Cardiac septum (tissue), 1 donor: ENCODE results near the gene TAOK2. TPM values are rescaled to one million over a fixed set of nuclear protein-coding genes. Genes with fewer than 3 reads are reported as not detected.

ENCODE experiments used
- DNase-seq: peaks from one replicate; pipeline ENCODE4 v3.0.0-alpha.2; 2020; ENCODE audit warnings: low spot score
- intact Hi-C: fragments of 100-400 bp; cut with DNase I; formaldehyde crosslinking; loops from one replicate; pipeline ENCODE4 v1.14.0; 2022
- total RNA-seq: library from RNA; stranded (reverse); fragmentation: NEBNext Ultra II Directional; extraction: Animal tissue kit (Norgen Biotek cat#: 25700); gene quantifications from one replicate; pipeline ENCODE4 v1.2.1, GENCODE V29; 2021
- donor health status: DM: no; HTN: no; CAD: no.

Gene TAOK2
- total RNA-seq, 1 donor from 2014 or later, result 38.9 TPM

- DNase-seq, result peak; percentile 95
- intact Hi-C loops, result loop anchor here (1.0 kb wide), 1 partner anchor 12 kb away; the partner anchor contains the start of gene TAOK2
Measured at GRCh38 chr16:29961479-29962343, 12.0 kb upstream of the TAOK2 start, which contains the start of gene TMEM219. TSS of gene TMEM219 (plus strand) at chr16:29962079. CDS start at chr16:29963144, 1,065 bp downstream.

DNA sequence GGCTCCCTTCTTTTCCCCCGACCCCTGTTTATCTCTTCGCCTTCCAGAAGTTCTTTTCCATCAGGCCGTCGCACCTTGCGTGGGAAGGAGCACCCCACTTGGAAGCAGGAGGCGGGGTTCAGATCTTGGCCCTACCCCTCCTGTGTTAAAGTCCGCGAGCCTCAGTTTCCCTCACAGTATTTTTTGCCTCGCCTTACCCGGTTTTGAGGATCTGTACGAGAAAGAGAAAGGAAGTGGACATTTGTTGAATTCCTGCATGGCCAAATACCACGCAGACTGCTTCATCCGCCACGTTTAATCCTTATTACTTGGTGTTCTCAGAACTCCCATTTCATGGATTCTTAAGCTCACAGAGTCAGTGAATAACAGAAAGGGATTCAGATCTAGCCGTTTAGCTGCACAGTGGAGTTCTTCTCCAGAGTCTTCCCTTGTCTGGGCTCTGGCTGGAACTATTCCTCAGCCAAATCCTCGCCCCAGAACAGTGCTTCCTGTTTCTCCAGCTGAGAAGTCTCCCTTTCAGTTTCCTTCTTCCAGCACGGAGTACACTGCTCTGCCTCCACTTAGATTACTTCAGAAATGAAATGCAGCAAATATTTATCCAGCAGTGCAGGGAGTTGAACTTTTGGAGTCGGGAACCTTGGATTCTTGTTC lies 11.2 kb upstream of the TAOK2 start:
- DNase-seq, result no peak
- intact Hi-C loops, result loop anchor here (1.0 kb wide), 1 partner anchor 11 kb away; the partner anchor contains the start of gene TAOK2

- intact Hi-C loops, result no loop called here
- no peak for DNase-seq
Measured at GRCh38 chr16:29963021-29963743, 10.5 kb upstream of the TAOK2 start.

DNA sequence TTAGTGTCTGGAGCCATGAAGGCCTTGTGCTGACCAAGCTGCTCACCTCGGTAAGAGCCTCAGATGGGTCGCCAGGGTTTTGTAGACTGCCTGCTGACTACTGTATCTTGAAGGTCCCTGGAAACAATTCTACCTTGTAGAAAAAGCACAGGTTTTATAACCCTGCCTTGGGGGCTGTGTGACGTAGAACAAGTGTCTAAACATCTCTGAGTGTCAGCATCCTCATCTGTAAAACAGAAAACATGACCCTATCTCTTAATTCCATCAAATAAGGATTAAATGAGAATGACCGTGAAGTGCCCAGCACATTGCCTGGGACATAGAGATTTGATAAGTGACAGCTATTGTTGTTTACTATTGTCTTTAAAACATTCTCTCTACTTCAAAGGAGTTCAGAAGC lies 5.5 kb upstream of the TAOK2 start:
- intact Hi-C loops, result no loop called here
- no peak for DNase-seq

GRCh38 chr16:29971304-29971703 lies 2.4 kb upstream of the TAOK2 start:
- intact Hi-C loops, result loop anchor here (5.0 kb wide), 1 partner anchor 154 kb away; the partner anchor contains the start of gene PAGR1

GRCh38 chr16:29972500-29972899 lies 1.2 kb upstream of the TAOK2 start:
- intact Hi-C loops, result loop anchor here (5.0 kb wide), 1 partner anchor 155 kb away; the partner anchor contains the start of gene PAGR1
- peak; percentile 29 for DNase-seq

More at GRCh38 chr16:29971304-29971703, 2.4 kb upstream of the TAOK2 start:
- peak; percentile 27 for DNase-seq

DNA sequence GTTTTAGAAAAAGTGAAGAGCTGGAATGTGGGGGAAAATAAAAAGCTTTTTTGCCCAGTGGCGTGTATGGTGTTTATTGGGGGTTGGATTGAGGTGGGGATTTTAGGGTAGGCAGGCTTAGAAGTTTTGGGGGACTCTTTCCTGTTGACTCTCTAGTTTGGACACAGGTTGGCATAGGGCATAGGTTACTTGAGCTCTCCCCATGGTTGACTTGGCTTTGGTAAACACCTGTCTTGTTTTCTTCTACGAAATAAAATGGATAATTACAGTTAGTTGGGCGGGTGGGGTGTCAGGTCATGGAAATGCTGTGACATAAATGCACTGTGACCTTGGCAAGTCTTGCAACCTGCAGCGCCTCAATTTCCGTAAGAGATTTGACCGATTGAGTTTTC lies 680 bp upstream of the TAOK2 start:
- intact Hi-C loops, result loop anchor here (1.0 to 5.0 kb wide), 3 partner anchors 11 to 156 kb away; partner anchors contain the start of genes HIRIP3, PAGR1 and TMEM219
- no peak for DNase-seq

DNA sequence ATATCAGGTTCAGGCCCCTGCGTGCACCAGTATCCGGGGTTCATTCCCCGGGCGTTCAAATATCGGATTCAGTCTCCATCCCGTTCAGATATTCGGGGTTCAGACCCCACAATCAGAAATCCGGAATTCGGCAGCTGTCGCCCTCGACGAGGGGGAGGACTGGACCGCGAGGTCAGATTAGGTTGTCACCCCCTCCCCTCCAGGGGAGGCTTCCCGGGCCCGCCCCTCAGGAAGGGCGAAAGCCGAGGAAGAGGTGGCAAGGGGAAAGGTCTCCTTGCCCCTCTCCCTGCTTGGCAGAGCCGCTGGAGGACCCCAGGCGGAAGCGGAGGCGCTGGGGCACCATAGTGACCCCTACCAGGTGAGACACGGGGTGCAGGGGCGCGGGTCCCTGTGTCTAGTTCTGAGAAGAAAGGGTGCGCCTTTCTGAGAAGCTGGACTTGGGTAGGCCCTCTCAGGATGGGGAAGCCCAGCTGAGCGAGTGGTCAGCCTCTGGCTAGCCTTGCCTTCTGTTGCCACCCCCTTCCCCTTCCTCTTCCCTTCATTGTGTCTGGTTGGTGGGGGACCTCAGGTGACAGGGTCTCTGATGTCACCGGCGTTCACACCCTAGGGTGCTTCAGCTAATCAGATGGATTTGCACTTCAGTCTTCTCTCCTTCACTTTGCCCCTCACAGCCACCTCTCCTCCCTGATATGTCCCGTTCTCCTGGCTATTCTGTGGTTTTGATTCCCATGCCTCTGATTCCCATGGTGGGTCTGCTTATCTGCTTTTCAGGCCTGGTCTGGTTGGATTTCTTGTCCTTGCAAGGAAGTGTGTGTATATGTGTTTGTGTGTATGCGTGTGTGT lies 844 bp downstream of the TAOK2 start:
- peak; percentile 83 for DNase-seq
- intact Hi-C loops, result loop anchor here (5.0 kb wide), 1 partner anchor 157 kb away; the partner anchor contains the start of gene PAGR1

- intact Hi-C loops, result no loop called here
- DNase-seq, result peak; percentile 9
Measured at GRCh38 chr16:29975134-29975538, 1.5 kb downstream of the TAOK2 start.

- peak; percentile 68 for DNase-seq
- intact Hi-C loops, result no loop called here
Measured at GRCh38 chr16:29975811-29976511, 2.3 kb downstream of the TAOK2 start.

DNA sequence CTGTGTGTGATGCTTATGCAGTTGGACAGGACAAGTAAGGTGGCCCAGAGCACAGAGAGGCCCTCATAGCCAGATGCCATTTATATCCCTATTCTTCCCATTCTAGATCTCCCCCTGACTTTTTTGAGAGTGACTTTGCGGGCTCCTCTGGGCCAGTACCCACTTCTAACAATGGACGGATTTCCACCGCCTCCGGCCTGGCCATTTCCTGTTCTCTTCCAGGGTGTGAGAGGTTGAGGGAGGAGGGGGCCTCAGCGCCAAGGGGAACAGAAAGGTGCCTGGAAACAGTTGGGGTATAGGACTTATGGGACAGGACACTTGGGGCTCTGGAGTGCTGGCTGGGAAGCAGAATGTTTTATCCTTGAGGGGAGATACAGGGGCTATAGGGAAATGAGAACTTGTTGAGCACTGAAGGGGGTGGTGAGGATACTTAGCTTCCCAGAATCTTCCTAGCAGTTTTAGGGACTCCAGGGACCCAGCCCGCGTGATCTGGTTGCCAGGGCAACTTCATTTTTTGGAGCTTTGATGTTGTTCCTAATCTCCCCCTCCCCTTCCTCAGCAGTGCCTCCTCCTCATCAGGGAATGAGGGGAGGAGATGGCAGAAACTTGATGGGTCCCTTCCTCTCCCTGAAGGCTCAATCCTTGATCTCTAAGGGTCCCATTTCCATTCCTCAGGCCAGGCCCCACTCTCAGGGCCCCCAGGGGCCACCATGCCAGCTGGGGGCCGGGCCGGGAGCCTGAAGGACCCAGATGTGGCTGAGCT lies 3.6 kb downstream of the TAOK2 start:
- peak; percentile 78 for DNase-seq
- intact Hi-C loops, result no loop called here

- intact Hi-C loops, result no loop called here
- DNase-seq, result peak; percentile 22
Measured at GRCh38 chr16:29978081-29978480, 4.4 kb downstream of the TAOK2 start.

DNA sequence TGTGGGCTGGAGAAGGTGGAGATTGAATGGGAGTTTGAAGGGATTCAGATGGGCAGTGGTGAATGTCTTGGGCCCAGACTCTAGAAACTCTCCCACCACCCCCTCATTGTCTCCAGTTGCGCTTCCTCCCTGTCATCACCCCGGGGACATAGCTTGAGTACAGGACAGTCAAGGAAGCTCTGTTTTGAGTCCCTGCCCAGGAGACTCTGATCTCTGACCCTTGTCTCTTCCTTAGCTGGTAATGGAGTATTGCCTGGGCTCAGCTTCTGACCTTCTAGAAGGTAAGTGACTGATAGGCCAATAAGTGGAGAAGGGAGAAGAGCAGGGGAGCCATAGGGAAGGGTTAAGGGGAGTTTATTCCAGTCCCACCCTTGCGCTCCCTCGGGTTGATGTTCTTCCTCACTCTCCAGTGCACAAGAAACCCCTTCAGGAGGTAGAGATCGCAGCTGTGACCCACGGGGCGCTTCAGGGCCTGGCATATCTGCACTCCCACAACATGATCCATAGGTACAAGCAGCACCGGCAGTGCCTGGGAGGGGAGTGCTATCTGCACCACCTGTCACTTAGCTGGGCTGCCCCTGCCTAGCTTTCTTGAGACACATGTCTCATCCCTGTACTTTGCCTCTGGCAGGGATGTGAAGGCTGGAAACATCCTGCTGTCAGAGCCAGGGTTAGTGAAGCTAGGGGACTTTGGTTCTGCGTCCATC lies 5.0 kb downstream of the TAOK2 start:
- DNase-seq, result peak; percentile 4
- intact Hi-C loops, result no loop called here

DNA sequence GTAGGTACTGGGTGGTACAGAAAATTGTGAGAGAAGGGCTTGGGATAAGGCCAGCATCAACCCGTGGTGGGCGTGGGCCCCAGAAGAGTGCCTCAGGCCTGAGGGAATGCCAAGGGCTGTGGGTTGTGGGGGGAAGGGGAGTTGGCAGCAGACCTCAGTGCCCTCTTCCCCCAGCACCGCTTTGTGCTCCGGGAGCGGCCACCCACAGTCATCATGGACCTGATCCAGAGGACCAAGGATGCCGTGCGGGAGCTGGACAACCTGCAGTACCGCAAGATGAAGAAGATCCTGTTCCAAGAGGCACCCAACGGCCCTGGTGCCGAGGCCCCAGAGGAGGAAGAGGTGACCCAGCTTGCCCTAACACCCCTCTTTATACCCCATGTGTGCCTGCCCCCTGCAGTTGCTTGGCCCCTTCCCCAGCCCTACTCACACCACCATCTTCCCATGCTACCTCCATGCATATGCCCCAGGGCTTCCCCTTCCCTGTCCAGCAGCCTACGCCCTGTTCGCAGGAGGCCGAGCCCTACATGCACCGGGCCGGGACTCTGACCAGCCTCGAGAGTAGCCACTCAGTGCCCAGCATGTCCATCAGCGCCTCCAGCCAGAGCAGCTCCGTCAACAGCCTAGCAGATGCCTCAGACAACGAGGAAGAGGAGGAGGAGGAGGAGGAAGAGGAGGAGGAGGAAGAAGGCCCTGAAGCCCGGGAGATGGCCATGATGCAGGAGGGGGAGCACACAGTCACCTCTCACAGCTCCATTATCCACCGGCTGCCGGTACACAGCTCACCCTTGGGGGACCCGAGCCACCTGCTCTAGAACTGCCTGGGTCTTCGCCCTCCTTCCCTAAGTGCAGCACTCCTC lies 9.1 kb downstream of the TAOK2 start:
- intact Hi-C loops, result no loop called here
- DNase-seq, result no peak

GRCh38 chr16:29983420-29984136 lies 9.9 kb downstream of the TAOK2 start:
- DNase-seq, result no peak
- intact Hi-C loops, result no loop called here
